H9 (cell line): ENCODE measurements around the gene TOMM40L. TPM values are rescaled to one million over a fixed set of nuclear protein-coding genes. Genes with fewer than 3 reads are reported as not detected.

Experiments
- DNase-seq: peaks from one replicate; pipeline ENCODE4 v3.0.0-alpha.2; 2017
- H2AFZ ChIP-seq: one replicate; pipeline ENCODE4 v1.6.1; 2013; ENCODE audit warnings: mild to moderate bottlenecking, low read length, control low read depth, moderate library complexity
- H2AK5ac ChIP-seq: 2 replicates; pipeline ENCODE4 v1.6.1; 2013; ENCODE audit warnings: low read length, control low read depth, mixed read lengths; ENCODE audit not compliant: insufficient read length
- H2BK120ac ChIP-seq: one replicate; pipeline ENCODE4 v1.6.1; 2013; ENCODE audit warnings: low read depth, mild to moderate bottlenecking, low read length, control low read depth, inconsistent platforms; ENCODE audit not compliant: poor library complexity, severe bottlenecking
- H2BK12ac ChIP-seq: 2 replicates; pipeline ENCODE4 v1.6.1; 2013; ENCODE audit warnings: low read length, control low read depth, mixed read lengths, low read depth; ENCODE audit not compliant: insufficient read length
- H2BK15ac ChIP-seq: 2 replicates; pipeline ENCODE4 v1.6.1; 2013; ENCODE audit warnings: low read depth, low read length, control low read depth
- H2BK20ac ChIP-seq: one replicate; pipeline ENCODE4 v1.6.1; 2013; ENCODE audit warnings: low read depth, mild to moderate bottlenecking, low read length, control low read depth, inconsistent platforms; ENCODE audit not compliant: poor library complexity, severe bottlenecking
- H2BK5ac ChIP-seq: 2 replicates; pipeline ENCODE4 v1.6.1; 2013; ENCODE audit warnings: low read length, control low read depth, mixed read lengths; ENCODE audit not compliant: insufficient read length
- H3K14ac ChIP-seq: 2 replicates; pipeline ENCODE4 v1.6.1; 2013; ENCODE audit warnings: low read length, control low read depth; ENCODE audit not compliant: insufficient read depth
- H3K18ac ChIP-seq: 2 replicates; pipeline ENCODE4 v1.6.1; 2013; ENCODE audit warnings: low read depth, mild to moderate bottlenecking, mixed read lengths, low read length, control low read depth; ENCODE audit not compliant: insufficient read length
- H3K23ac ChIP-seq: 2 replicates; pipeline ENCODE4 v1.6.1; 2013; ENCODE audit warnings: low read length, control low read depth, mixed read lengths, low read depth; ENCODE audit not compliant: insufficient read length
- H3K23me2 ChIP-seq: 2 replicates; pipeline ENCODE4 v1.6.1; 2013; ENCODE audit warnings: low read depth, mild to moderate bottlenecking, mixed read lengths, low read length, control low read depth; ENCODE audit not compliant: insufficient read length, poor library complexity, severe bottlenecking
- H3K27ac ChIP-seq: 2 replicates; pipeline ENCODE4 v1.5.1; 2013; ENCODE audit warnings: low read length, control low read depth, mixed read lengths, low read depth; ENCODE audit not compliant: insufficient read length
- H3K27me3 ChIP-seq: 2 replicates; pipeline ENCODE4 v1.6.1; 2013; ENCODE audit warnings: low read length, control low read depth, inconsistent platforms; ENCODE audit not compliant: insufficient read depth
- H3K4ac ChIP-seq: 2 replicates; pipeline ENCODE4 v1.6.1; 2013; ENCODE audit warnings: low read depth, mild to moderate bottlenecking, control low read depth, inconsistent platforms, low read length, moderate library complexity
- H3K4me1 ChIP-seq: 2 replicates; pipeline ENCODE4 v1.6.1; 2013; ENCODE audit warnings: low read length, control low read depth, inconsistent platforms; ENCODE audit not compliant: insufficient read depth
- H3K4me2 ChIP-seq: 2 replicates; pipeline ENCODE4 v1.6.1; 2013; ENCODE audit warnings: low read length, control low read depth, mixed read lengths; ENCODE audit not compliant: insufficient read length, insufficient read depth
- H3K56ac ChIP-seq: 2 replicates; pipeline ENCODE4 v1.6.1; 2013; ENCODE audit warnings: low read depth, mild to moderate bottlenecking, mixed read lengths, low read length, control low read depth; ENCODE audit not compliant: insufficient read length
- H3K79me1 ChIP-seq: 2 replicates; pipeline ENCODE4 v1.6.1; 2013; ENCODE audit warnings: low read depth, mild to moderate bottlenecking, moderate library complexity, low read length, control low read depth, inconsistent platforms; ENCODE audit not compliant: insufficient read depth, poor library complexity, severe bottlenecking
- H3K79me2 ChIP-seq: 2 replicates; pipeline ENCODE4 v1.6.1; 2013; ENCODE audit warnings: low read length, control low read depth, inconsistent platforms; ENCODE audit not compliant: insufficient read depth
- H3K9ac ChIP-seq: 2 replicates; pipeline ENCODE4 v1.6.1; 2013; ENCODE audit warnings: low read length, control low read depth, mixed read lengths; ENCODE audit not compliant: insufficient read length; ENCODE audit errors: extremely low read depth
- H3K9me3 ChIP-seq: one replicate; pipeline ENCODE4 v1.6.1; 2013; ENCODE audit warnings: low read depth, low read length, inconsistent platforms; ENCODE audit not compliant: control insufficient read depth
- H3T11ph ChIP-seq: one replicate; pipeline ENCODE4 v1.6.1; 2013; ENCODE audit warnings: mild to moderate bottlenecking, low read length, control low read depth, inconsistent platforms
- H4K20me1 ChIP-seq: one replicate; pipeline ENCODE4 v1.6.1; 2013; ENCODE audit not compliant: control insufficient read depth, insufficient read length, insufficient read depth
- H4K5ac ChIP-seq: 2 replicates; pipeline ENCODE4 v1.6.1; 2013; ENCODE audit warnings: low read depth, mild to moderate bottlenecking, mixed read lengths, low read length, control low read depth; ENCODE audit not compliant: insufficient read length
- H4K8ac ChIP-seq: replicated peaks from 2 replicates; pipeline ENCODE4 v1.6.1; 2013; ENCODE audit warnings: low read length, control low read depth, mixed read lengths, low read depth; ENCODE audit not compliant: insufficient read length
- H4K91ac ChIP-seq: 2 replicates; pipeline ENCODE4 v1.6.1; 2013; ENCODE audit warnings: low read depth, mild to moderate bottlenecking, moderate library complexity, mixed read lengths, low read length, control low read depth; ENCODE audit not compliant: insufficient read length
- H3K27ac Mint-ChIP-seq, 3 experiments: 2 replicates in 2 of 3; 3 replicates in 1 of 3; pipeline ENCODE4 v1.8.0; 2020 to 2021; ENCODE audit warnings: mixed read lengths in 3 of 3, mild to moderate bottlenecking in 1 of 3, moderate library complexity in 1 of 3
- H3K27me3 Mint-ChIP-seq: 2 replicates; pipeline ENCODE4 v1.8.0; 2021; ENCODE audit warnings: low read depth, mild to moderate bottlenecking, moderate library complexity, mixed read lengths
- H3K36me3 Mint-ChIP-seq, 3 experiments: 2 replicates in 2 of 3; 3 replicates in 1 of 3; pipeline ENCODE4 v1.8.0; 2020 to 2021; ENCODE audit warnings: low read depth in 3 of 3, mixed read lengths in 3 of 3; ENCODE audit not compliant: insufficient read depth in 1 of 3
- H3K4me1 Mint-ChIP-seq, 2 experiments: 2 replicates each; pipeline ENCODE4 v1.8.0; 2020; ENCODE audit warnings: mixed read lengths in 2 of 2
- H3K4me3 Mint-ChIP-seq, 2 experiments: 2 replicates in 1 of 2; 3 replicates in 1 of 2; pipeline ENCODE4 v1.8.0; 2020 to 2021; ENCODE audit warnings: mild to moderate bottlenecking in 2 of 2, mixed read lengths in 2 of 2, moderate library complexity in 1 of 2
- H3K9me3 Mint-ChIP-seq, 2 experiments: 2 replicates in 1 of 2; 3 replicates in 1 of 2; pipeline ENCODE4 v1.8.0; 2020; ENCODE audit warnings: mild to moderate bottlenecking in 2 of 2, mixed read lengths in 2 of 2, moderate library complexity in 1 of 2
- WGBS: extraction: QIAGEN DNeasy Blood & Tissue Kit; methylation state at CpG from one replicate; pipeline ENCODE4 v1.1.7; 2013; ENCODE audit warnings: missing lambda C conversion rate, low lambda C conversion rate, mixed read lengths; ENCODE audit not compliant: insufficient read length; ENCODE audit errors: extremely low coverage; 5-methylcytosine and 5-hydroxymethylcytosine counted together
- total RNA-seq: library from RNA; stranded (reverse); gene quantifications from 2 replicates; pipeline ENCODE4 v1.2.1, GENCODE V29; 2021
- TF ChIP-seq, protein P1 (sequence below): fragments of 200-600 bp; sonication (generic); conservative IDR thresholded peaks from 3 replicates; pipeline ENCODE4 v1.8.0; 2021; ENCODE audit warnings: antibody characterized with exemption, mild to moderate bottlenecking

The TOMM40L gene
- total RNA-seq, 1 experiment from 2014 or later, result 13.5 TPM

DNA sequence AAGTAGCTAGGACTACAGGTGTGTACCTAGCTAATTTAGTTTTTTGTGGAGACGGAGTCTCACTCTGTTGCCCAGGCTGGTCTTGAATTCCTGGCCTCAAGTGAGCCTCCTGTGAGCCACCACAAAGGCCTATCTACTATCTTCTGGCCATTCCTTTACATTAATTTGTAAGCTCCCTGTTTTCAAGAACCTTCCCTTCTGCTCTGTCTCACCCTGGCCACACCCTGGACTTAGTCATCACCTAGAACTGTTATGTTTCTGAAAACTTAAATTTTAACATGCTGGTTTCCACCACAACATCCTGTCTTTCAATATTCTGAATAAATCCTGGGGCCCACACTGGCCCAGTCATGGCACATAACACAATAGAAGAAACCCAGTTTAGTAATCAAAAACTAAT lies 43.6 kb upstream of the TOMM40L start:
- H3K9me3 Mint-ChIP-seq, result no peaks in the 10 kb centered on the region
- no peak overlapping the region for H3K4me2 ChIP-seq

More for the DNA sequence above, 43.6 kb upstream of the TOMM40L start:
- Histone ChIP-seq H4K91ac (no peak overlapping the region), H3K23ac (no peak overlapping the region), H3K4ac (no peak overlapping the region), H3K79me1 (no peaks in the 10 kb centered on the region), H3K14ac (no peak overlapping the region), H3K9me3 (no peaks in the 10 kb centered on the region), H3K18ac (no peak overlapping the region), H2BK15ac (no peak overlapping the region), H4K8ac (no peak overlapping the region), H3K27me3 (no peaks in the 10 kb centered on the region), H3K4me1 (no peaks in the 10 kb centered on the region), H3K27ac (no peak overlapping the region), H3K56ac (no peak overlapping the region), H3T11ph (no peak overlapping the region), H4K20me1 (peaks cover 3% of the 10 kb centered on the region), H3K9ac (no peak overlapping the region), H2BK20ac (no peak overlapping the region), H2BK5ac (no peak overlapping the region), H2BK120ac (no peak overlapping the region), H2AFZ (no peak overlapping the region), H3K79me2 (no peaks in the 10 kb centered on the region), H4K5ac (no peak overlapping the region), H2BK12ac (no peak overlapping the region), H2AK5ac (no peak overlapping the region), H3K23me2 (no peaks in the 10 kb centered on the region)
- TF ChIP-seq, protein P1, sequence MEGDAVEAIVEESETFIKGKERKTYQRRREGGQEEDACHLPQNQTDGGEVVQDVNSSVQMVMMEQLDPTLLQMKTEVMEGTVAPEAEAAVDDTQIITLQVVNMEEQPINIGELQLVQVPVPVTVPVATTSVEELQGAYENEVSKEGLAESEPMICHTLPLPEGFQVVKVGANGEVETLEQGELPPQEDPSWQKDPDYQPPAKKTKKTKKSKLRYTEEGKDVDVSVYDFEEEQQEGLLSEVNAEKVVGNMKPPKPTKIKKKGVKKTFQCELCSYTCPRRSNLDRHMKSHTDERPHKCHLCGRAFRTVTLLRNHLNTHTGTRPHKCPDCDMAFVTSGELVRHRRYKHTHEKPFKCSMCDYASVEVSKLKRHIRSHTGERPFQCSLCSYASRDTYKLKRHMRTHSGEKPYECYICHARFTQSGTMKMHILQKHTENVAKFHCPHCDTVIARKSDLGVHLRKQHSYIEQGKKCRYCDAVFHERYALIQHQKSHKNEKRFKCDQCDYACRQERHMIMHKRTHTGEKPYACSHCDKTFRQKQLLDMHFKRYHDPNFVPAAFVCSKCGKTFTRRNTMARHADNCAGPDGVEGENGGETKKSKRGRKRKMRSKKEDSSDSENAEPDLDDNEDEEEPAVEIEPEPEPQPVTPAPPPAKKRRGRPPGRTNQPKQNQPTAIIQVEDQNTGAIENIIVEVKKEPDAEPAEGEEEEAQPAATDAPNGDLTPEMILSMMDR, result no peak
- Mint-ChIP-seq H3K27ac (no peak overlapping the region), H3K4me3 (no peak overlapping the region), H3K27me3 (peaks cover 5% of the 10 kb centered on the region), H3K4me1 (peaks cover 12 to 16% of the 10 kb centered on the region in 2 experiments), H3K36me3 (no peaks in the 10 kb centered on the region)
- no peak for DNase-seq
- no CpG with 5 or more reads among the region's 1 CpG for WGBS
